ENCODE data around the gene FLYWCH2. TPM values are rescaled to one million over a fixed set of nuclear protein-coding genes. Genes with fewer than 3 reads are reported as not detected.

FLYWCH2 gene
- total RNA-seq, 2 experiments from 2014 or later, result 18.9 to 19.3 TPM

GRCh38 chr16:2914233-2914632 is 31.2 kb downstream of the FLYWCH2 start:
- intact Hi-C loops (cut with micrococcal nuclease), result loop anchor here (5.0 kb wide), 1 partner anchor 37 kb away; no protein-coding TSS in a partner anchor
- POLR2A ChIA-PET, result interaction anchor here (1.0 to 1.4 kb wide), 2 partner anchors 10 to 46 kb away, joined by 3 to 5 read pairs; no protein-coding TSS in a partner anchor
- CTCF ChIA-PET, result interaction anchor here (1.4 to 7.6 kb wide), 4 partner anchors 8 to 75 kb away, joined by 5 to 45 read pairs (median 16); no protein-coding TSS in a partner anchor
- Mint-ChIP-seq H3K4me3 (no peak overlapping the region), H3K9me3 (no peaks in the 10 kb centered on the region), H3K4me1 (ENCODE audit: low read depth) (peaks cover 23% of the 10 kb centered on the region), H3K36me3 (ENCODE audit: low read depth) (peaks cover 6% of the 10 kb centered on the region), H3K27ac (no peak overlapping the region), H3K27me3 (no peaks in the 10 kb centered on the region)
- ATAC-seq (no peak), DNase-seq (no peak)
- no peak for TF ChIP-seq CTCF (IDR thresholded peaks at IDR 0.05)

- H3K4me1 Mint-ChIP-seq (ENCODE audit: low read depth), result peaks cover 28% of the 10 kb centered on the region
- TF ChIP-seq CTCF (IDR thresholded peaks at IDR 0.05), result no peak
- H3K36me3 Mint-ChIP-seq (ENCODE audit: low read depth), result peaks cover 8% of the 10 kb centered on the region
- CTCF ChIA-PET, result interaction anchor here (0.7 to 7.6 kb wide), 7 partner anchors 9 to 76 kb away, joined by 3 to 45 read pairs (median 4); no protein-coding TSS in a partner anchor
- intact Hi-C loops (cut with micrococcal nuclease), result no loop called here
- no peak for ATAC-seq
- H3K4me3 Mint-ChIP-seq, result no peak overlapping the region
- peak overlapping the region; percentile 70 for H3K27ac Mint-ChIP-seq
- POLR2A ChIA-PET, result no interaction called here
- DNase-seq, result no peak
- no peaks in the 10 kb centered on the region for H3K9me3 Mint-ChIP-seq
- no peaks in the 10 kb centered on the region for H3K27me3 Mint-ChIP-seq
These were observed 32.3 kb downstream of the FLYWCH2 start for GRCh38 chr16:2915196-2915929.

GRCh38 chr16:2919511-2920255 is 36.7 kb downstream of the FLYWCH2 start:
- DNase-seq, result peak; percentile 80

GRCh38 chr16:2923481-2923880 is 40.5 kb downstream of the FLYWCH2 start:
- CTCF ChIA-PET, result interaction anchor here (1.0 to 7.4 kb wide), 4 partner anchors 16 to 84 kb away, joined by 3 to 61 read pairs (median 4); partner anchors contain the start of gene FLYWCH2
- no peak overlapping the region for H3K27ac Mint-ChIP-seq
- peaks cover 14% of the 10 kb centered on the region for H3K4me1 Mint-ChIP-seq (ENCODE audit: low read depth)
- intact Hi-C loops (cut with micrococcal nuclease), result no loop called here
- H3K27me3 Mint-ChIP-seq, result no peaks in the 10 kb centered on the region
- H3K36me3 Mint-ChIP-seq (ENCODE audit: low read depth), result peaks cover 2% of the 10 kb centered on the region
- H3K9me3 Mint-ChIP-seq, result no peaks in the 10 kb centered on the region
- no peak overlapping the region for H3K4me3 Mint-ChIP-seq
- ATAC-seq (no peak), DNase-seq (no peak)
- POLR2A ChIA-PET, result interaction anchor here (1.0 to 1.5 kb wide), 2 partner anchors 10 to 79 kb away, joined by 3 to 5 read pairs; no protein-coding TSS in a partner anchor
- no peak for TF ChIP-seq CTCF (IDR thresholded peaks at IDR 0.05)

More at GRCh38 chr16:2919511-2920255, 36.7 kb downstream of the FLYWCH2 start:
- Mint-ChIP-seq H3K36me3 (ENCODE audit: low read depth) (peaks cover 5% of the 10 kb centered on the region), H3K27me3 (no peaks in the 10 kb centered on the region), H3K9me3 (no peaks in the 10 kb centered on the region), H3K27ac (no peak overlapping the region), H3K4me1 (ENCODE audit: low read depth) (peaks cover 9% of the 10 kb centered on the region), H3K4me3 (no peak overlapping the region)
- ATAC-seq, result peak; percentile 88
- ChIA-PET CTCF (interaction anchor here (0.6 to 7.4 kb wide), 27 partner anchors 8 to 135 kb away, joined by 3 to 61 read pairs (median 4); partner anchors contain the start of genes FLYWCH1, FLYWCH2 and PRSS41), POLR2A (interaction anchor here (1.0 kb wide), 1 partner anchor 153 kb away, joined by 3 read pairs; no protein-coding TSS in a partner anchor)
- peak; percentile 97 for TF ChIP-seq CTCF (IDR thresholded peaks at IDR 0.05)
- intact Hi-C loops (cut with micrococcal nuclease), result no loop called here

All from activated CD8-positive, alpha-beta T cell treated with anti-CD3 and anti-CD28 coated beads for 36 hours (primary cell).